ENCODE results near the gene KIF2A. TPM values are rescaled to one million over a fixed set of nuclear protein-coding genes. Genes with fewer than 3 reads are reported as not detected.
A peak's percentile ranks its signal among the peaks of the same experiment; 100 is the strongest.
"Not testable (repeated sequence)": the region's sequence is repeated elsewhere in the genome, so short reads cannot be mapped to it uniquely, and the experiment has no call there.

KIF2A gene
- total RNA-seq, 1 experiment from 2014 or later, result 58.1 TPM

GRCh38 chr5:62291829-62292228 lies 14.2 kb upstream of the KIF2A start:
- not testable (repeated sequence) for DNase-seq (ENCODE audit: low read depth)

GRCh38 chr5:62296998-62297397 lies 9.0 kb upstream of the KIF2A start:
- peak; percentile 30 for DNase-seq (ENCODE audit: low read depth)

GRCh38 chr5:62298118-62298517 lies 7.9 kb upstream of the KIF2A start:
- DNase-seq (ENCODE audit: low read depth), result no peak

GRCh38 chr5:62299101-62299500 lies 6.9 kb upstream of the KIF2A start:
- DNase-seq (ENCODE audit: low read depth), result no peak

GRCh38 chr5:62299600-62299999 lies 6.4 kb upstream of the KIF2A start:
- no peak for DNase-seq (ENCODE audit: low read depth)

- DNase-seq (ENCODE audit: low read depth), result no peak
These were observed 670 bp upstream of the KIF2A start for GRCh38 chr5:62305358-62305714.

DNA sequence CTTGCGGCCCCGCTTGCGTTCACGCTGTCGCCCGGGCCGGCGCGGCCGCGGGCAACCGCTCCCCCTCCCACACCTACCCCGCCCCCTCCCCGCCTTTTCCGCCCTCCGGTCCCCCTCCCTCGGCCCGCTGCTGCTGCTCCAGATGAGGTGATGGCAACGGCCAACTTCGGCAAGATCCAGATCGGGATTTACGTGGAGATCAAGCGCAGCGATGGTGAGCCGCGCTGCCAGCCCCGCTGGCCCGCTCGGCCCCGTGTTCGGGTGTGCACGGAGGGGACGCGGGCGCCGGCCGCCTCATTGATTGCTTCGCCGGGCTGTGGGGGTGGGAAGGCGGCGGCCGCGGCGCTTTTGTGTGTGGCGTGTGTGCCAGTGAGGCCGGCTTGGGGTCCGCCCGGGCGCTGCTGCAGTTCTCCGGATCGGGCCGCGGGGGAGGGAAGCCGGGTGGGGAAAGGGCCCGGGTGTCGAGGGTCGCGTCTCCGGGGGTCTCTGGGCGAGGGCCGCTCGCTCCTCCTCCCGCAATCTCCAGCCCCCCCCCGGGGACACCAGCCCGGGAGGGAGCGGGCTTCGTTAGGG lies 403 bp downstream of the KIF2A start:
- DNase-seq (ENCODE audit: low read depth), result peak; percentile 7

GRCh38 chr5:62306896-62307689 lies 1.1 kb downstream of the KIF2A start:
- peak; percentile 44 for DNase-seq (ENCODE audit: low read depth)

DNA sequence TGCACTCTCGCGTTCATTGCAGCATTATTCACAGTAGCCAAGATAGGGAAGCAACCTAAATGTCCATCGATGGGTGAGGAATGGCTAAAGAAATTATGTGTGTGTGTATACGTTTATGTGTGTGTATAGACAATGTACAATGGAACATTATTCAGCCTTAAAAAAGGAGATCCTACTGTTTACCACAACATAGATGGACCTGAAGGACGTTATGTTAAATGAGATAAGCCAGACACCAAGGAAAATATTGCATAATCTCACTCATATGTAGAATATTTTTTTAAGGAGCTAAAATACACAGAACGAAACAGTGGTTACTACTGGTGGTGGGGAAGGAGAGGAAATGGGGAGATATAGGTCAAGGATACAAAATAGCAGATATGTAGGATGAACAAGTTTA lies 2.4 kb downstream of the KIF2A start:
- no peak for DNase-seq (ENCODE audit: low read depth)

- DNase-seq (ENCODE audit: low read depth), result no peak
These were observed 3.1 kb downstream of the KIF2A start for GRCh38 chr5:62309107-62309506.

DNA sequence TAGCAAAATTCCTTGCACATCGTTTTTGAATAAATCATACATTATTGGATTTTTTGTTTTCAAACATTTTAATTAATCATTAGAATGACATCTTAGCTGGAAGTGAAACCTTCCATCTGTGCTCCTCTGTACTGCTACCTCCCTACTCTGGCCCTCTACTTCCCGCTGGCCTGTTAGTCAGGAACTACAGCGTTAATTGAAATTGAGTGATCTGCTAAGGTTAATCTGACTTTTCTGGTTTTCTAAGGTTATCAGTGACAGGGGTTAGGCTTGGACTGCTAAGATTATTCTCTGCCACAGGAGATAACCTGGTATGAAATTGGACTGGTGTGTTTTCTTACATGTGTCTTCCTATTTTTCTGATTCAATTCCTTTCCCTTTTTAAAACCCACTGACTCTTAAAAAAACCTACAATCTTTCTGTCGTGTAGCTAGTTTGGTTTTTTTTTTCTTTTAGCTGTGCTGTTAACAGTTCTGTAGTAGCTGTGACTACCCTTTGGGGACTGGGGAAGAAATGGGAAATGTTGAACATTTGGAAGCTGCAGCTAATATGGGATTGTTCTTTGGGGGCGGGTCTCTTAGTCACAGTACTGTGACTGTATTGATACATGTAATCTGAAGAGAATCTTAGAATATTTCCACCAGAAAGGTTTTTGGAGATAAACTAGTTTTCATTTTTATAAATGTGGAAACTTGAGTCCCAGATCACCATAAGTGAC lies 4.6 kb downstream of the KIF2A start:
- DNase-seq (ENCODE audit: low read depth), result no peak

DNA sequence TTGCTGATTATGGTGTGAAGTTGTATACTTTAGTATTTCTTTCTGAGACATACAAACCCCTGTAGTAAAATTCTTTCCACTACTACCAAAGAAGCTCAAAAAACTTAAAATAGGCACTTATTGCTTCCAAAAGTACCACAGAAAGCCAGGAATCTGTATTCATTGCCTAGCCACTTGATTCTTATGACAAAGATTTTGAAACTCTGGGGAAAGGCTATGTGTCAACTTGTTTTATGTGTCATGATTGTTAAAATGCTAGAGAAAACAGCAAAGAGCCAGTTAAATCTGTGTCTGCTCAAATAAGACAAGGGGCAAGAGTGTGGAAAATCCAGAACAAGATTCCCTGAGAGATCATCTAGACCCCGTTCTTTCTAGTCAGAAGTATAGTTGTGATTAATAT lies 6.0 kb downstream of the KIF2A start:
- DNase-seq (ENCODE audit: low read depth), result peak; percentile 11

- DNase-seq (ENCODE audit: low read depth), result no peak
These were observed 6.7 kb downstream of the KIF2A start for GRCh38 chr5:62312674-62313073.

DNA sequence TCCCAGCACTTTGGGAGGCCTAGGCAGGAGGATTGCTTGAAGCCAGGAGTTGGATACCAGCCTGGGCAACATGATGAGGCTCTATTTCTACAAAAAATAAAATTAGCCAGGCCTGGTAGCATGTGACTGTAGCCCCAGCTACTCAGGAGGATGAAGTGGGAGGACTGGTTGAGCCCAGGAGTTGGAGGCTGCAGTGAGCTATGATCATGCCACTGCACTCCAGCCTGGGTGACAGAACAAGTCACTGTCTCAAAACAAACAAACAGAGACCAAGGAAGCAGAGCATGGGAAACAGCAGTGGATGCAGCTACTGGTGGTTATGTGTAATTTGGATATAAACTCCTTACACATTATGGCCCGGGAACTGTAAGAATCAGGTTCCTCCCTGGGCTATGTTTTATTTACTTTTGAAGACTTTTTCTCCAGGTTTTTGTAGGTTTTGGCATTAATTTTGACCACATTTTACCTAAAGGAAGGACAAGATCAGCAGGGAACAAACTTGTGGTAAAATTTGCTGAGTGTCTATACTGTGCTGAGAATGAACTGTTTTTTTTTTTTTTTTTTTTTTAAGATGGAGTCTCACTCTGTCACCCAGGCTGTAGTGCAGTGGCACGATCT lies 8.3 kb downstream of the KIF2A start:
- DNase-seq (ENCODE audit: low read depth), result no peak

- DNase-seq (ENCODE audit: low read depth), result no peak
These were observed 9.6 kb downstream of the KIF2A start for GRCh38 chr5:62315376-62316175.

DNA sequence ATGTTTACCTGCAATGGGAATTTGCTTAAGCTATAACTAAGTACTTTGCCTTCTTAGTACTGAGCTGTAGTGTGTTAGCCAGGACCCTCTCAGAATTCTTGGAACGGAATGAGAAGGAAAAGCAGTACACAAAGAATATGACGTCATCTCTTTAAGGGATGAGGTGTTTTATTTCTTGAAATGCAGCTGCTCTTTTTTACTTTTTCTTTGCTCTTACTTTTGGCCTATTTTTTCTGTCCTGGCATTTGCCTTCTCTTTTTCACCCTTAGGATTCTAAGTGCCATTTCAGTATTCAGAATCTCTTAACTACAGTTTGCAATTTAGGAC lies 10.1 kb downstream of the KIF2A start:
- peak; percentile 25 for DNase-seq (ENCODE audit: low read depth)

DNA sequence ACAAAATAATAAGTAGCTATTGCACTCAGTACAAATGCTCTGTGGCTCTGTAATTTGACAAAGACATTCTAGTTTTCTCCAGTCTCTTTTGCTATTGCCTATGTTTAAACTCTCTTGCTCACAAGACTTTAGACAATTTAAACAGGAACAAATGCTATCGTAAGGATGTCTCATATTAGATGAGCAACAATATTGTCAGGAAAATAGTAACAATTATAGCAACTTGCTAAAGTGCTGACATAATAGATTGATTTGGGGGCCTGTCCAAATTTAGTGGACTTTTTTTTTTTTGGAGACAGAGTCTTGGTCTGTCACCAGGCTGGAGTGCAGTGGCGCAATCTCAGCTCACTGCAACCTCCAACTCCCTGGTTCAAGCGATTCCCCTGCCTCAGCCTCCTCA lies 11.8 kb downstream of the KIF2A start:
- DNase-seq (ENCODE audit: low read depth), result no peak

GRCh38 chr5:62322484-62322883 lies 16.5 kb downstream of the KIF2A start:
- DNase-seq (ENCODE audit: low read depth), result no peak

DNA sequence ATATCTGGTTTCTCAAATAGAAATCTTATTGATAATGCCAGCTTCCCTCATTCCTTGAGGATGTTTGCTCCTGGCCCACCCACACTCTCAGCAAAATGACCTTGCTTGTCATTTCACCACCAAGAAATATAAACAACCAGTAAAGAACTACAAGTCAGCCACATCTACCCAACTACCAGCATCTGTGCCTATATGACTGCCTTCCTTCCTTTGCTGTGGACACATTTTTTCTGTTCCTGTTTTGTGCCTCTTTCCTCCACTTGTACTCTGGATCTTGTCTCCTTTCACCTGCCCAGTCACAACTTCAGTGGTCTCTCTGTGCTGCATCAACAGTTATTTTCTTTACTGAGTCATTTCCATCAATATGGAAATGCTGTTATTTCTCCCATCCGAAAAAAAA lies 20.3 kb downstream of the KIF2A start:
- DNase-seq (ENCODE audit: low read depth), result no peak

DNA sequence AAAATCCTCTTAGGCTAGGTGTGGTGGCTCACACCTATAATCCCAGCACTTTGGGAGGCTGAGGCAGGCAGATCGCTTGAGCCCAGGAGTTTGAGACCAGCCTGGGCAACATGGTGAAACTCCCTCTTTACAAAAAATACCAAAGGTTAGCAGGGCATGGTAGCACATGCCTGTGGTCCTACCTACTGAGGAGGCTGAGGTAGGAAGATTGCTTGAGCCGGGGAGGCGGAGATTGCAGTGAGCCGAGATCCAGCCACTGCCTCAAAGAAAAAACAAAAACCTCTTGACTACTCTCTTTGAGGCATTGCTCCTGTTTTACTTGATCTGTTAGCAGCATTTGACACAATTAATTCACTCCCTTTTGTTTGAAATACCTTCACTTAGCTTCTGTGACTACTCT lies 20.7 kb downstream of the KIF2A start:
- DNase-seq (ENCODE audit: low read depth), result no peak

GRCh38 chr5:62327138-62328053 lies 21.4 kb downstream of the KIF2A start:
- no peak for DNase-seq (ENCODE audit: low read depth)
